IPS-11a (cell line): ENCODE results near the gene TCTA.

Source experiments
- H3K4me3 ChIP-seq: one replicate; pipeline ENCODE4 v1.5.1; 2013; ENCODE audit warnings: low read depth, low read length, control low read depth

The TCTA gene

GRCh38 chr3:49410066-49410845 lies 2.0 kb upstream of the TCTA start:
- H3K4me3 ChIP-seq: peak overlapping the region; percentile 84

DNA sequence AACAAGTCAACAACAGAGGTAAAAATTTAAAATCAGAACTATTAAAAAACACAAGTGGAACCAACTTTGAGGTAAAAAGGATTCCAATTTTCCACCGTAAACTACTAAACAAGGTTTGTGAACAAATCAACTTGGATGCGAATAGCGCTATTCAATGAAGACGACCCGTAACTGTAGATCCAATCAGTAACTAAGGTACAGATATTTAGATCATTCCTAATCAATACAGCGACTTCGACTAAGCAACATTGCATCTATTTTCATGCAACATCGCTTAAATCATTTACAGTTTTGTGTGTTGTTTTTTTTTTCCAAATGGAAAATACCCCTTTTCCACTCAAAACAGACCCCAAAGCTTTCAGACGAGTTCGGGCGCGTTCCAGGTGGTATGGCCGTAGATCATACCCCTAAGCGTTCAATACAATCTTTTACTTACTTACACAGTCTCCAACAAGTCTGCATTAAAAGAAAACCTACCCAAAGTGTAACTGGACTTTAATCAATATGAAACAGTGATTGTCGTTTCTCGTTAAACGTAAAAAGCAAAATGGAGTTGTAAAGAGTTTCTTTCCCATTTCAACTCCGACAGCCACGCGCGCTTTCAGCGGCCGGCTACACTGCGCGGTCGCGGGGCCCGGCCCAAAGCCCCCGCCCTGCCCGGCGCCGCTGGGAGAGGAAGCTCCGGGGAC lies 1.2 kb upstream of the TCTA start:
- H3K4me3 ChIP-seq: peak overlapping the region; percentile 84

DNA sequence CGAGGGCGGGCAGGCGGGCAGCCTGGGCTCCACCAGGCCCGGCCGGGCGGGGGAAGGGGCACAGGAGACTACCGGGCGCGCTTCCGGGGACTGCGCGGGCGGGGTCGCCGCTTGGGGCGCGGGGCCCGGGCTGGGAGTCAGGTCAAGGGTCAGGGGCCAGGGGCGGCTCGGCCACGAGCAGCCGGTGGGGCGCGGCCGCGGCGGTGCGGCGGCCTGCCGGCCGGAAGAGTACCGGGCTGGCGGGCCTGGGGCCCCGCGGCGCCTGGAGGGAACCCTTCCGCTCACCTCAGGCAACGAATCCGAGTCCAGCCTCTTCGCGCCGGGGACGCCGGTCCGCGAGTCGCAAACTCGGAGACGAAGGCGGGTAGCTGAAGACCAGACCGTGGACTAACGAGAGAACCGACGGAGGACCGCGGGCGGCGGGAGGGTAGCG lies 672 bp upstream of the TCTA start:
- peak overlapping the region; percentile 84 for H3K4me3 ChIP-seq

DNA sequence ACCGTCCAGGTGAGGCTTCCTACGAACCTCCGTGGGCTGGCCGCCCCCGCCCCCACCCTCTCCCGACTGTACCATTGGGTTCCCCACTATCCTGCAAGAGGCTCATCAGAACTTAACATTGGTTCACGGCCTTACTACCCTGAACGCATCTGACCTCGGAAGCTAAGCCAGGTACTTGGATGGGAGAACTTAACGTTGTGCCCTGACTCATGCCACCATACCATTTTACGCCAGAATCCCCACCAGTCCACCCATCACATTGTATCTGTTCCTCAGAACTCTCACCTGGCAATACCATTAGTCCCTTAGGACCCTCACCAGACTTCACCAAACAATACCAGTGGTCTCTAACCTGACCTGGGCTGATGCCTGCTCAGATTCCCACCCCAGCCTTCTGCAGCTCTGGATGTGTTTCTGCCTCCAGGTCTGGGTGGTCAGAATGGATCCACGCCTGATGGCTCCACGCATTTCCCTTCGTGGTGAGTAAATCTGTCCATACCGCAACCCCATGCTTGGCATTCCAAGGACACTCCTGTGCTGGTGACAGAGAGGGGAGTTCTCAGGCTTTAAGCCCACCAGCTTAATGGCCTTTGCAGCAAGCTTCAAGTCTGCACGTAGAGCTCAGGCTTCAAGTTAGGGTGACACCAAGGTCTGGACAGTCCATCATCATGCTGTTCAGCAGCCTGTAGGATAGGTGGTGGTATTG lies 562 bp downstream of the TCTA start:
- H3K4me3 ChIP-seq: peak overlapping the region; percentile 53

DNA sequence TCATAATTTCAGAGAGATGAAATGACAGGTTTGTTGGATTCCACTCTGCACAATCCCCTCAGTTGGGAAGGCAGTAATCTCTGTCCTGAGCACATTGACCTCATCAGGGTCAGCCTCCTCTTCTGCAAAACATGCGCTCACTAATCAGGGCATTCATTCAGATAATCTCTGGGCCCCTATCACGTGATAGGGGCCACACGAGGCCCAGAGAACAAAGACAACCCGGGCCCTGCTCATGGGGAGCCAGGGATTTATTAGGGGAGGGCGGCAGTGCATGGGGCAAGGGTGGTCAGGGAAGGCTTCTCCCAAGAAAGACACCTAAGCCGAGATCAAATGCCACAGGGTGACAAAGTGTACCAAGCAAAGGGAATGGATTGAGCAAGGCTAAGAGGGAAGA lies 1.1 kb downstream of the TCTA start:
- H3K4me3 ChIP-seq: no peak overlapping the region

- no peak overlapping the region for H3K4me3 ChIP-seq
These were observed 2.5 kb downstream of the TCTA start for GRCh38 chr3:49414753-49415152.

DNA sequence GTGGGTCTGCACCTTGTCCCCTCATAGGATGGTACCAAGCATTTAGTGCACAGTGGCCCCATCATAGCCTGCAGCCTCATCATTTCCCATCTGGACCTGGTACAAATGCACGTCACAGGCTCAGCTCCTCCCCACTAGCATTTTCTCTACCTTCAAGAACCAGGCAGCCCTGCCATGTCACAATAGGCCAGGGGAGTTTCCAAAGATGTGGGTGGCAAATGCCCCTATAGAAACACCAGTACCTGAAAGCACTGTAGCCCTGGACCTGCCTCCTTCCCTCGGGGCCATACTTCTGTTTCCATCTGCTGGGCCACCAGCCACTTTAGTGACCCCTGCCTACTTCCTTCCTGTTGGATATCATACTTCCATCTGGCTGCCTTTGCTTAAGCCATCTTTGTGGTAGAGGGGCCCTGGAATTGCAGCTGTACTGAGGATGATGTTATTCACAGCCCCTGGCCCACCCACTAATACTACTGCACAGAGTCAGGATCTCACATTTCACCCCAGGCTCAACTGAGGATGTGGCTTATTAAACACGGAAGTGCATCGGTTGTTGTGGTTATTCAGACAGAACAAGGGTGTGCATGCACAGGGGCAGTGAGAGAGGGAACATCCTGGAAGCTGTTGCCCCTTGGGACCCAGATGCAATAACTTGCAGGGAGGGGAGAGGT lies 3.8 kb downstream of the TCTA start:
- H3K4me3 ChIP-seq: no peak overlapping the region

DNA sequence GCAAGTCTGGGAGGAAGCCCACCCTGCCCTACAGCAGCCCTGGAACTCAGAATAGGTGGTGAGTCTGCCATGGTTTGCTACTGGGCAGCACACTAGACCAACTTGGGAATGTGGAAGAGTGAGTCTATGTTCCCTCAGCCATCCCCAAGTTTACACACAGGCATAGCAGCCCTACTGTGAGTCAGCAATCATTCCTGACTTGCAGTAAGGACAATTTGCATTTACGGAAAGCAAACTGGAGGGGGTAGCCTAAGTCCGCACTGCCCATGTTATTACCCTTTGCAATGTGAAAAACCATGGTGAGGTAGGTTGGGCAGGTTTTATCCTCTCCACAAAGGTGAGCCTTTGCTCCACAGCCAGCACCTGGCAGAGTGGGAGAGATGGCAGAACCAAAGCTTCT lies 4.6 kb downstream of the TCTA start:
- H3K4me3 ChIP-seq: no peak overlapping the region

GRCh38 chr3:49417516-49418120 lies 5.4 kb downstream of the TCTA start:
- H3K4me3 ChIP-seq: no peak overlapping the region

DNA sequence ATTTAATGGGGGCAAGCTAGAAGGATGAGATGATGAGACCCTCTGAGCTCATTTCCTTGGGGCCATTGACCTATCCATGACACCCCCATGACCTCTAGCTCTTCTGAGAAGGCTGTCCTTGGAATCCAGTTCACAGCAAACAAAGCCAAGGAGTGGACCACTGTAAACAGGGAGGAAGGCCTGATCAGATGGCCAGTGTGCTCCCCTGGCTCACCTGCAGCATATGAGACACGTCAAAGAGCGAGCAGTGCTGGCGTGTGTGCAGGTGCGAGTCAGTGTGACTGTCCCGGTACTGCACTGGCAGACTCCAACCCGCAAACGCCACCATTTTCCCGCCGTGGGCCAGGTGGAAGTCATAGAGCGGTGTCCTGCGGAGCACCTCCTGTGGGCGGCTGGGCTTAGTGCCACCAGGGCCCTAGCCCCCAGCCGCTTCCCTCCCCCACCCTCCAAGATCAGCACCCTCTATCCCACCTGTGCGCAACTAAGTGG lies 9.7 kb downstream of the TCTA start:
- peak overlapping the region; percentile 87 for H3K4me3 ChIP-seq

- peak within 1 kb of the TSS; percentile 87 for H3K4me3 ChIP-seq
These were observed 10.4 kb downstream of the TCTA start, which contains the start of gene AMT for GRCh38 chr3:49422379-49423248. Gene AMT (minus strand): TSS chr3:49422473. CDS start chr3:49422450, 23 bp downstream.

GRCh38 chr3:49424816-49425215 lies 12.6 kb downstream of the TCTA start:
- H3K4me3 ChIP-seq: no peak overlapping the region

DNA sequence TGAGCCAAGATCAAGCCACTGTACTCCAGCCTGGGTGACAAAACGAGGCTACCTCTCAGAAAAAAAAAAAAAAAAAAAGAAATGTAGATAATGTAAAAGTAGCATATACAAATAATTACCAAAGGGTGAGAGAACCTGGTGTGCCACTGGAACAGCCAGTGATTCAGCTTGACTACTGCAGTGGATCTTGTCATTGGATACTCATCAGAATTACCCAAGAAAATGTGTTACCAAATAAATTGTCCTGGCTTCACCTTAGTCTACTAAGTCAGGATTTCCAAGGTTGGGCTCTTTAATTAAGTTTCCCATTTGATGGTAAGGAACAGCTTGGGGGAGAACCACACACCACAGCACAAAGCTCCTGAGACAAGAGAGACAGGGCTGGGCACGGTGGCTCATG lies 15.4 kb downstream of the TCTA start:
- H3K4me3 ChIP-seq: no peak overlapping the region

- H3K4me3 ChIP-seq: peak overlapping the region; percentile 81
These were observed 16.5 kb downstream of the TCTA start for GRCh38 chr3:49428752-49429080.

DNA sequence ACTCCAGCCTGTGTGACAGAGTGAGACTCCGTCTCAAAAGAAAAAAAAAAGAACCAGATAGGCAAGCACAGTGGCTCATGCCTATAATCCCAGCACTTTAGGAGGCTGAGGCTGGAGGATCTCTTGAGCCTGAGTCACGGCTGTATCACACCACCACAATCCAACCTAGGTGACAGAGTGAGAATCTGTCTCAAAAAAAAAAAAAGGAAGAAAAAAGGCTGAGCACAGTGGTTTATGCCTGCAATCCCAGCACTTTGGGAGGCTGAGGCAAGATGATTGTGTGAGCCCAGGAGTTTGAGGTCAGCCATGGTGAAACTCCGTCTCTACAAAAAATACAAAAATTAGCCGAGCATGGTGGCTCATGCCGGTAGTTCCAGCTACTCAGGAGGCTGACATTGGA lies 22.5 kb downstream of the TCTA start:
- H3K4me3 ChIP-seq: no peak overlapping the region

DNA sequence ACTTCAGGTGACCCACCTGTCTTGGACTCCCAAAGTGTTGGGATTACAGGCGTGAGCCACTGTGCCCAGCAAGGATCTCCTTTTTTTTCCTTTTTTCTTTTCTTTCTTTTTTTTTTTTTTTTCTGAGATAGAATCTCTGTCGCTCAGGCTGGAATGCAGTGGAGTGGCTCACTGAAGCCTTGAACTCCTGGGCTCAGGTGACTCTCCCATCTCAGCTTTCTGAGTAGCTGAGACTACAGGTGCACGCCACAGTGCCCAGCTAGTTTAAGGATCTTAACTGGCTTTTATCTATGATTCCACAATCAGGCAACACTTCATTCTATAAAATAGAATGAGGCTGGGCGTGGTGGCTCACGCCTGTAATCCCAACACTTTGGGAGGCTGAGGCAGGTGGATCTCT lies 33.2 kb downstream of the TCTA start:
- no peak overlapping the region for H3K4me3 ChIP-seq

DNA sequence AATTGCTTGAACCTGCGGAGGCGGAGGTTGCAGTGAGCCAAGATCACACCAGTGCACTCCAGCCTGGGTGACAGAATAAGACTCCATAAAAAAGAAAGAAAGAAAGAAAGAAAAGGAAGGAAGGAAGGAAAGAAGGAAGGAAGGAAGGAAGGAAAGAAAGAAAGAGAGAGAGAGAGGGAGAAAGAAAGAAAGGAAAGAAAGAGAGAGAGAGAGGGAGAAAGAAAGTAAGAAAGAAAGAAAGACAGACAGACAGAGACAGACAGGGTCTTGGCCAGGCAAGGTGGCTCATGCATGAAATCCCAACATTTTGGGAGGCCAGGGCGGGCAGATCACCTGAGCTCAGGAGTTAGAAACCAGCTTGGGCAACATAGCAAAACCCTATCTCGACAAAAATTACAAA lies 41.4 kb downstream of the TCTA start:
- H3K4me3 ChIP-seq: no peak overlapping the region

DNA sequence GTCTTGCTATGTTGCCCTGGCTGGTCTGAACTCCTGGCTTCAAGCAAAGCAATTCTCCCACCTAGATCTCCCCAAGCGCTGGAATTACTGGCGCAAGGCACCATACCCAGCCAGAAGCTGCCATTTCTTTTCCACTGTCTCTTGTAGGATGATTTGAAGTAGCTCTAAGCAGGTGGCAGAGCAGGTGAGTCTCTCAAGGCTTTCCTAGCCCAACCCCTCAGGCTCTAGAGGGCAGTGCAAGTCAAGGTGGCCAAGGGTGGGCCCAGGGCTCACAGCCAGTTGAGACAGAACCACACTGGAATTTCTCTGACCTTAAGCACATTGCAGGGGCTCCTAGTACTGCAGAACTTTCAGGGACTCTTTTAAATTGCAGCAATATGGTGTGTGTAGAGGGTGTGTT lies 42.2 kb downstream of the TCTA start:
- H3K4me3 ChIP-seq: no peak overlapping the region

GRCh38 chr3:49454898-49455681 lies 42.9 kb downstream of the TCTA start:
- no peak overlapping the region for H3K4me3 ChIP-seq
